ENCODE results near the gene NKD1.

The NKD1 gene

DNA sequence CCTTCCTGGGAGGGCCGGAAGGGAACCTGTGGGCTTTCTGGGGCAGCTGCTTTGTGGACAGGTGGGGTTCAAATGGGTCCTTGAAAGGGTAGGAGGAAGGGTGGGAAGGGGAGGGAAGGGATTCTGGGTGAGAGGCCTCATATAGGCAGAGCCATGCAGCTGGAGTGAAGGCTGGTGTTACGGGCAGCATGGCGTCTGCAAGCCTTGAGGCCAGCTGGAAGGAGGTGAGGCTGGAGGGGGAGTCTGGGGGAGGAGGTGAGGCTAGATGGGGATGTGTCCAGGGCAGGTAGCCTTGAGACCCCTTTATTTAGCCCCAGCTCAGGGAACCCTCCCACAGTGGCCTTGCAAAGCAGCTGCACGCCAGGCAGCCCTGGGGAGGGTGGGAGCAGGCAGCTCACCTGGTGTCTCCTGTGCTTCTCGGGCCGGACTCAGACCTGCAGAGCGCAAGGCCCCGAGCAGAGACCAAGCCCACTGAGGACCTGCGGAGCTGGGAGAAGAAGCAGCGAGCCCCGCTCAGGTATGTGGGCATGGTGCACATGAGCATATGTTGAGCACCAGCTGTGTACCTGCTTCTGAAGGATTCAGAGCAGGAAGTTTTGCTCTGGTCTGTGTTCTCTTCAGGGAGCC lies 82.3 kb downstream of the NKD1 start:
- TF ChIP-seq, protein P1, sequence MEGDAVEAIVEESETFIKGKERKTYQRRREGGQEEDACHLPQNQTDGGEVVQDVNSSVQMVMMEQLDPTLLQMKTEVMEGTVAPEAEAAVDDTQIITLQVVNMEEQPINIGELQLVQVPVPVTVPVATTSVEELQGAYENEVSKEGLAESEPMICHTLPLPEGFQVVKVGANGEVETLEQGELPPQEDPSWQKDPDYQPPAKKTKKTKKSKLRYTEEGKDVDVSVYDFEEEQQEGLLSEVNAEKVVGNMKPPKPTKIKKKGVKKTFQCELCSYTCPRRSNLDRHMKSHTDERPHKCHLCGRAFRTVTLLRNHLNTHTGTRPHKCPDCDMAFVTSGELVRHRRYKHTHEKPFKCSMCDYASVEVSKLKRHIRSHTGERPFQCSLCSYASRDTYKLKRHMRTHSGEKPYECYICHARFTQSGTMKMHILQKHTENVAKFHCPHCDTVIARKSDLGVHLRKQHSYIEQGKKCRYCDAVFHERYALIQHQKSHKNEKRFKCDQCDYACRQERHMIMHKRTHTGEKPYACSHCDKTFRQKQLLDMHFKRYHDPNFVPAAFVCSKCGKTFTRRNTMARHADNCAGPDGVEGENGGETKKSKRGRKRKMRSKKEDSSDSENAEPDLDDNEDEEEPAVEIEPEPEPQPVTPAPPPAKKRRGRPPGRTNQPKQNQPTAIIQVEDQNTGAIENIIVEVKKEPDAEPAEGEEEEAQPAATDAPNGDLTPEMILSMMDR (IDR thresholded peaks at IDR 0.05; ENCODE audit: low read depth, low read length) = no peak
- H3K4me3 ChIP-seq (ENCODE audit: low read depth, low read length) = no peak overlapping the region
- in situ Hi-C loops (cut with HindIII; ENCODE audit: low sequenced_read_pairs) = no loop called here
- no peak for DNase-seq (ENCODE audit: low read depth, low spot score)

- in situ Hi-C loops (cut with HindIII; ENCODE audit: low sequenced_read_pairs) = no loop called here
- no peak overlapping the region for H3K4me3 ChIP-seq (ENCODE audit: low read depth, low read length)
- DNase-seq (ENCODE audit: low read depth, low spot score) = no peak
- TF ChIP-seq, protein P1 (IDR thresholded peaks at IDR 0.05; ENCODE audit: low read depth, low read length) = no peak
These were observed 83.2 kb downstream of the NKD1 start for GRCh38 chr16:50631249-50631984.

DNA sequence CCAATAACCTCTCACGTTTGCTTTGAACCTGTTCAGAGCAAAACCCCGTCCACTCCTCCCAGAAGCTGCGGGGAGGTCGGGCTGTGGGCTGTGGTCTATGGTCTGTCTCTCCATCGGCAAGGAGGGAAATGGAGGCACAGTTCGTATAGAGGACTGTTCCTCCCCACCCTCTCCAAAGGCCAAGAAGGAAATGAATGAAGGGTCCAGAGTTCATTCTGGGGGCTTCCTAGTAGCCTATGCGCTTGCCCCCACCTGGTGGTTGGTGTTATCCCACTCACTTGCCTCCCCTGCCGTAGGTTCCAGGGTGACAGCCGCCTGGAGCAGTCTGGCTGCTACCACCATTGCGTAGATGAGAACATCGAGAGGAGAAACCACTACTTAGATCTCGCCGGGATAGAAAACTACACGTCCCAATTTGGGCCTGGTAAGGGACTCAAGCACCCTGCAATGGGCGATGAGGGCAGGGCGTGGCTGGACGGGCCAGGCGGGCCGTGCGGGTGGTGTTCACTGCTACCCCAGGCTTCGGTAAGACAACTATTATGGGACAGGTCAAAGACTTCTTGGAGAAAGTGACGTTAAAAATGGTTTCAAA lies 83.9 kb downstream of the NKD1 start:
- TF ChIP-seq, protein P1 (IDR thresholded peaks at IDR 0.05; ENCODE audit: low read depth, low read length) = no peak
- H3K4me3 ChIP-seq (ENCODE audit: low read depth, low read length) = no peak overlapping the region
- no peak for DNase-seq (ENCODE audit: low read depth, low spot score)
- in situ Hi-C loops (cut with HindIII; ENCODE audit: low sequenced_read_pairs) = no loop called here

DNA sequence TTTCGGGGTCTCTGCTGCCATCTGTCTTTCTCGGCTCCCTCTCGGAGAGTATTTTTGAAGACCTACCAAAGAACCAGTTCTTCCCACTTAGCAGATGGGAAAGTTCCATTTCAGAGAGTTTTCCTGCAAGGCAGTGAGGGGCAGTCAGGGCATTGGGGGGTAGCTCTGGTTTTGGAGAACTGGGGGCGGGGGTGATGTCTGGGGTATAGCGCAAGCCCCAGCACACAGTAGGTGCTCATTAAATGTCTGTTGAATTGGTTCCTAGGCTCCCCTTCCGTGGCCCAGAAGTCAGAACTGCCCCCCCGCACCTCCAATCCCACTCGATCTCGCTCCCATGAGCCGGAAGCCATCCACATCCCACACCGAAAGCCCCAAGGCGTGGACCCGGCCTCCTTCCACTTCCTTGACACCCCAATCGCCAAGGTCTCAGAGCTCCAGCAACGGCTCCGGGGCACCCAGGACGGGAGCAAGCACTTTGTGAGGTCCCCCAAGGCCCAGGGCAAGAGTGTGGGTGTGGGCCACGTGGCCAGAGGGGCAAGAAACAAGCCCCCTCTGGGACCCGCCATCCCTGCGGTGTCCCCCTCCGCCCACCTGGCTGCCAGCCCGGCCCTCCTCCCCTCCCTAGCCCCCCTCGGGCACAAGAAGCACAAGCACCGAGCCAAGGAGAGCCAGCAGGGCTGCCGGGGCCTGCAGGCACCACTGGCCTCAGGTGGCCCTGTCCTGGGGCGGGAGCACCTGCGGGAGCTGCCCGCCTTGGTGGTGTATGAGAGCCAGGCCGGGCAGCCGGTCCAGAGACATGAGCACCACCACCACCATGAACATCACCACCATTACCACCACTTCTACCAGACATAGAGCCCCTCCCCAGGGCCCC lies 85.0 kb downstream of the NKD1 start:
- in situ Hi-C loops (cut with HindIII; ENCODE audit: low sequenced_read_pairs) = no loop called here
- TF ChIP-seq, protein P1 (IDR thresholded peaks at IDR 0.05; ENCODE audit: low read depth, low read length) = no peak
- no peak overlapping the region for H3K4me3 ChIP-seq (ENCODE audit: low read depth, low read length)
- no peak for DNase-seq (ENCODE audit: low read depth, low spot score)

GRCh38 chr16:50634090-50634489 lies 85.9 kb downstream of the NKD1 start:
- DNase-seq (ENCODE audit: low read depth, low spot score) = no peak
- no peak overlapping the region for H3K4me3 ChIP-seq (ENCODE audit: low read depth, low read length)
- TF ChIP-seq, protein P1 (IDR thresholded peaks at IDR 0.05; ENCODE audit: low read depth, low read length) = no peak
- in situ Hi-C loops (cut with HindIII; ENCODE audit: low sequenced_read_pairs) = no loop called here

- TF ChIP-seq, protein P1 (IDR thresholded peaks at IDR 0.05; ENCODE audit: low read depth, low read length) = no peak
- in situ Hi-C loops (cut with HindIII; ENCODE audit: low sequenced_read_pairs) = no loop called here
- no peak for DNase-seq (ENCODE audit: low read depth, low spot score)
- no peak overlapping the region for H3K4me3 ChIP-seq (ENCODE audit: low read depth, low read length)
These were observed 86.8 kb downstream of the NKD1 start for GRCh38 chr16:50634947-50635346.

Measured in astrocyte of the spinal cord (primary cell).